ENCODE data around the gene GRIK5. TPM values are rescaled to one million over a fixed set of nuclear protein-coding genes. Genes with fewer than 3 reads are reported as not detected.

The GRIK5 gene
- total RNA-seq, 4 donors from 2014 or later = 7.0 to 23.4 (median 12.3) TPM

DNA sequence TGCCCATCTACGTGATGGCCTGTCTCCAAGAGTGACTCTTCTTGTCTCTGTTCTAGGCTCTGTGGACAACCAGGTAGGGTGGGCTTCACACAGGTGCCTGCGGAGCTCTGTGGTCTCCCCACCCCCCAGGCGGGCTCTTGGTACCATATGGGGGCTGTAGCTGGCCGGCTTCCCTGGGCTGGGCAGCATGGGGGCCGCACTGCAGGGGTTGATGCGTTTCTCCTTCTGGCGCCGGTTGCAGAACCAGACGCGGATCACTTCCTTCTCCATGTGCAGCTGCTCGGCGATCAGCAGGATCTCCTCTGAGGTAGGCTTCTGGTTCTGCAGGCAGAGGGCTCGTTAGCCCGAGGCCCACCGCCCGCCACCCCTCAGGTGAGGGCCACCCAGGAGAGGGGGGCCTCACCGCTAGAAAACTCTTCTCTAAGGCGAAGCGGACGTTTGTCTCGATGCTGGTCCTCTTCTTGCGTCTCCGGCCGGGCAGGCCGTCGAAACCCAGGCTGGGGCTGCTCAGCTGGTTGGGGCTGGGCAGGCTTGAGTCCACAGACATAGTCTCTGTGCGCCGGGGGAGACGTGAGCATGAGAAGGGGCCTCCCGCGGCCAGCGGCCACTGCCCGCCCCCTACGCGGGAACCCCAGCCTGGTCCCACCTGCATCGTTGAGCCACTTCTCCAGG lies 25.3 kb upstream of the GRIK5 start:
- Histone ChIP-seq H3K36me3 (peaks cover 0 to 5% of the 10 kb centered on the region in 2 donors), H3K9me3 (no peaks in the 10 kb centered on the region), H3K4me1 (peaks cover 0 to 43% (median 7%) of the 10 kb centered on the region in 3 donors), H3K27ac (peak overlapping the region in 3 of 4 donors; percentile 49 to 80 (median 71)), H3K4me3 (peak overlapping the region in 1 of 2 donors; percentile 50), H3K27me3 (no peaks in the 10 kb centered on the region)
- WGBS, 2 donors (ENCODE audit: low coverage in 1 of 2) = 55% methylated on average over 12 of the region's 36 CpGs; no CpG with 5 or more reads in 1 of the 2 donors
- ATAC-seq = no peak
- no peak for TF ChIP-seq POLR2A (IDR thresholded peaks at IDR 0.05)
- no peak for TF ChIP-seq EP300 (IDR thresholded peaks at IDR 0.05)
- TF ChIP-seq, protein P1, sequence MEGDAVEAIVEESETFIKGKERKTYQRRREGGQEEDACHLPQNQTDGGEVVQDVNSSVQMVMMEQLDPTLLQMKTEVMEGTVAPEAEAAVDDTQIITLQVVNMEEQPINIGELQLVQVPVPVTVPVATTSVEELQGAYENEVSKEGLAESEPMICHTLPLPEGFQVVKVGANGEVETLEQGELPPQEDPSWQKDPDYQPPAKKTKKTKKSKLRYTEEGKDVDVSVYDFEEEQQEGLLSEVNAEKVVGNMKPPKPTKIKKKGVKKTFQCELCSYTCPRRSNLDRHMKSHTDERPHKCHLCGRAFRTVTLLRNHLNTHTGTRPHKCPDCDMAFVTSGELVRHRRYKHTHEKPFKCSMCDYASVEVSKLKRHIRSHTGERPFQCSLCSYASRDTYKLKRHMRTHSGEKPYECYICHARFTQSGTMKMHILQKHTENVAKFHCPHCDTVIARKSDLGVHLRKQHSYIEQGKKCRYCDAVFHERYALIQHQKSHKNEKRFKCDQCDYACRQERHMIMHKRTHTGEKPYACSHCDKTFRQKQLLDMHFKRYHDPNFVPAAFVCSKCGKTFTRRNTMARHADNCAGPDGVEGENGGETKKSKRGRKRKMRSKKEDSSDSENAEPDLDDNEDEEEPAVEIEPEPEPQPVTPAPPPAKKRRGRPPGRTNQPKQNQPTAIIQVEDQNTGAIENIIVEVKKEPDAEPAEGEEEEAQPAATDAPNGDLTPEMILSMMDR (IDR thresholded peaks at IDR 0.05) = no peak
- TF ChIP-seq POLR2AphosphoS5 (IDR thresholded peaks at IDR 0.05) = no peak

DNA sequence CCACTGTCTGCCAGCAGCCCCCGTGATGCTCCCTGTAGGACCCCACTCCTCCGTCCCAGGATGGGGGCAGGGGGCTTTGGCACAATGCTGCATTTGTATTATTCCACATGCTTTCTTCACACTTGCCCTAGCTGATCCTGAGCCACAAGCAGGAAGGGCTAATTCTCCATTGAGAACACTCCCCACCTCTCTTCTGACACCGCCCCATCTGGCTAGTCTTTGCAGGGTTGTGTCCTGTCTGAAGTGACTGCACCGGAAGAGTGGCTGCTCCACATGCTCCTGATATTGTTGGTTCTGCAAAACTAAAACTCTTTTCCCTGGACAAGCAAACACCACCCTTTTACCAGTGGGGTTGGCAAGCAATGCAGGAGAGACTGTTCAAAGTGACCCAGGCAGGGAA lies 23.9 kb upstream of the GRIK5 start:
- TF ChIP-seq, protein P1 (IDR thresholded peaks at IDR 0.05) = no peak
- no peak for TF ChIP-seq POLR2A (IDR thresholded peaks at IDR 0.05)
- H3K27me3 ChIP-seq = no peaks in the 10 kb centered on the region
- peaks cover 0 to 5% of the 10 kb centered on the region in 2 donors for H3K36me3 ChIP-seq
- H3K4me3 ChIP-seq = no peak overlapping the region
- no peak for ATAC-seq
- peaks cover 0 to 54% (median 11%) of the 10 kb centered on the region in 3 donors for H3K4me1 ChIP-seq
- peak overlapping the region in 1 of 4 donors; percentile 10 for H3K27ac ChIP-seq
- H3K9me3 ChIP-seq = no peaks in the 10 kb centered on the region
- WGBS, 2 donors (ENCODE audit: low coverage in 1 of 2) = 40 to 50% methylated on average over 1 of the region's 4 CpGs

DNA sequence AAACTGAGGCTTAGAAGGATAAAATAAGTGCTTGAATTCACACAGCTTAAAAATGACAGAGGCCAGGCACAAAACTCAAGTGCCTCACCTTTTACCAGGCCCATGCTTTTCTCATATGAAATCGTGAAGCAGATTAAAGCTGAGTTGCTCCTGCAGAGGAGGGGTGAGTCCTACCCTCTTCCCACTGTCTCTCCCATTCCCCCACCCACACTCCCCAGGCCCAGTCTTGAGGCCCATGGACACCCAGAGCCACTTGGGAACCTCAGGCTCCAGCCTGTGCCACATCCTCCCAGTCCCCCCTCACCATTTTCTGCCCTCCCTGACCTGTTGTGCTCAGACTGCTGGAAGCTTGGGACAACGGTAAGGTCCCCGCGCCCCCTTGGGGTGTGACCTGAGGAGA lies 23.5 kb upstream of the GRIK5 start:
- H3K9me3 ChIP-seq = no peaks in the 10 kb centered on the region
- 50 to 69% methylated on average over 1 of the region's 4 CpGs for WGBS, 2 donors (ENCODE audit: low coverage in 1 of 2)
- H3K4me3 ChIP-seq = no peak overlapping the region
- H3K4me1 ChIP-seq = peaks cover 0 to 58% (median 13%) of the 10 kb centered on the region in 3 donors
- TF ChIP-seq, protein P1 (IDR thresholded peaks at IDR 0.05) = no peak
- TF ChIP-seq EP300 (IDR thresholded peaks at IDR 0.05) (no peak), POLR2A (IDR thresholded peaks at IDR 0.05) (no peak), POLR2AphosphoS5 (IDR thresholded peaks at IDR 0.05) (no peak)
- H3K36me3 ChIP-seq = peaks cover 0 to 5% of the 10 kb centered on the region in 2 donors
- no peak for ATAC-seq
- peak overlapping the region in 1 of 4 donors; percentile 10 for H3K27ac ChIP-seq
- no peaks in the 10 kb centered on the region for H3K27me3 ChIP-seq

DNA sequence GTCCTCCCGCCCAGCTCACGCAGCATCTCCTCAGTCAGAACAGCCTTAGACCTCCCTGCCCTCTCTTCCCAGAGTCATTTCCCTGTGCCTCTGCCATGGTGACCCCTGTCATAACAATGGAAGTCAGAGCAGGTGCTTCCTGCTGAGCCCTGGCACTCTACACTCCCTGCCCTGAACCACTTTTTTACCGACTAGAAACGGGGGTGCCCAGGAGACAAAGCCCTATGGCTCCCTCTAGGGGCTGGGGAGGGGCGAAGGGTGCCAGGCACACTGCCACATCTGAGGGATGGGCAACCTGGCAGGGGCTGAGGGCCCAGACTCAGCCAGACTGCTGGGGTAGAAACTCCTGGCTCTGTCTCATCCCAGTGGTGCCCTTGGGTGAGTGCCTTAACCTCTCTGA lies 22.3 kb upstream of the GRIK5 start:
- 30 to 80% methylated on average over 1 to 2 of the region's 5 CpGs for WGBS, 2 donors (ENCODE audit: low coverage in 1 of 2)
- peak; percentile 35 for ATAC-seq
- no peak overlapping the region for H3K4me3 ChIP-seq

More for the DNA sequence above, 22.3 kb upstream of the GRIK5 start:
- H3K27me3 ChIP-seq = no peaks in the 10 kb centered on the region
- no peak for TF ChIP-seq POLR2A (IDR thresholded peaks at IDR 0.05)
- TF ChIP-seq, protein P1 (IDR thresholded peaks at IDR 0.05) = peak in 2 of 4 experiments; percentile 13 to 55
- H3K4me1 ChIP-seq = peaks cover 0 to 65% (median 13%) of the 10 kb centered on the region in 3 donors
- H3K9me3 ChIP-seq = no peaks in the 10 kb centered on the region
- H3K36me3 ChIP-seq = peaks cover 0 to 5% of the 10 kb centered on the region in 2 donors
- H3K27ac ChIP-seq = peak overlapping the region in 3 of 4 donors; percentile 39 to 57 (median 57)

Data from gastroesophageal sphincter (tissue), 4 donors.